Effector memory CD4-positive, alpha-beta T cell (primary cell): ENCODE data around the gene BCCIP.

Source experiments
- DNase-seq, 3 donors: peaks; one replicate each; pipeline ENCODE4 v3.0.0-alpha.2; 2020
- H3K27ac ChIP-seq: 2 replicates; pipeline ENCODE4 v1.7.0; 2013; ENCODE audit warnings: mild to moderate bottlenecking, low read length, moderate library complexity; ENCODE audit not compliant: insufficient read depth, poor library complexity, severe bottlenecking
- H3K27me3 ChIP-seq: replicated peaks from 2 replicates; pipeline ENCODE4 v1.7.0; 2013; ENCODE audit warnings: mild to moderate bottlenecking, low read length; ENCODE audit not compliant: insufficient read depth, control insufficient read depth, poor library complexity, severe bottlenecking
- H3K36me3 ChIP-seq: 2 replicates; pipeline ENCODE4 v1.7.0; 2013; ENCODE audit warnings: mild to moderate bottlenecking, low read length, moderate library complexity; ENCODE audit not compliant: control insufficient read depth, insufficient read depth
- H3K4me1 ChIP-seq: 2 replicates; pipeline ENCODE4 v1.7.0; 2013; ENCODE audit warnings: low read length, mild to moderate bottlenecking; ENCODE audit not compliant: control insufficient read depth, insufficient read depth, poor library complexity, severe bottlenecking
- H3K4me3 ChIP-seq: 2 replicates; pipeline ENCODE4 v1.7.0; 2013; ENCODE audit warnings: low read length, low read depth, mild to moderate bottlenecking; ENCODE audit not compliant: insufficient read depth, poor library complexity, severe bottlenecking
- H3K9me3 ChIP-seq: 2 replicates; pipeline ENCODE4 v1.7.0; 2013; ENCODE audit warnings: mild to moderate bottlenecking, low read length, moderate library complexity; ENCODE audit not compliant: control insufficient read depth
- total RNA-seq, 3 donors: gene quantifications; one replicate each; lab custom pipeline; 2026; lab: John Stamatoyannopoulos, UW

BCCIP gene
- 25.0 to 37.3 (median 36.4) reads per million in 3 donors for total RNA-seq

- Histone ChIP-seq H3K36me3 (peaks cover 13% of the 10 kb centered on the region), H3K4me3 (peak within 1 kb of the TSS; percentile 76), H3K9me3 (no peaks in the 10 kb centered on the region), H3K27me3 (no peaks in the 10 kb centered on the region), H3K4me1 (peaks cover 11% of the 10 kb centered on the region), H3K27ac (peak within 1 kb of the TSS; percentile 94)
- peak; percentile 82 to 90 (median 82) for DNase-seq
Measured at GRCh38 chr10:125822878-125823662, at the start of gene BCCIP, which contains the start of gene UROS. Gene BCCIP (plus strand): TSS chr10:125823546. CDS start chr10:125823558, 12 bp downstream. Gene UROS (minus strand): TSS chr10:125823258. CDS start chr10:125816499, 6,759 bp downstream.

- Histone ChIP-seq H3K9me3 (no peaks in the 10 kb centered on the region), H3K27ac (no peak overlapping the region), H3K4me1 (no peaks in the 10 kb centered on the region), H3K4me3 (no peak overlapping the region), H3K36me3 (no peaks in the 10 kb centered on the region), H3K27me3 (no peaks in the 10 kb centered on the region)
- DNase-seq, result no peak
Measured at GRCh38 chr10:125773687-125774543, 49.4 kb upstream of the BCCIP start.

- Histone ChIP-seq H3K9me3 (no peaks in the 10 kb centered on the region), H3K27ac (no peak overlapping the region), H3K4me1 (no peaks in the 10 kb centered on the region), H3K36me3 (no peaks in the 10 kb centered on the region), H3K4me3 (no peak overlapping the region), H3K27me3 (no peaks in the 10 kb centered on the region)
- no peak for DNase-seq
Measured at GRCh38 chr10:125774581-125775191, 48.7 kb upstream of the BCCIP start.

- no peak for DNase-seq
- H3K4me3 ChIP-seq, result no peak within 1 kb of the TSS
Measured at GRCh38 chr10:125775491-125776106, 47.7 kb upstream of the BCCIP start, which contains the start of gene MMP21. Gene MMP21 (minus strand): TSS chr10:125775821. CDS start chr10:125775821, 0 bp downstream.

GRCh38 chr10:125777806-125778205, 45.5 kb upstream of the BCCIP start:
- no peaks in the 10 kb centered on the region for H3K9me3 ChIP-seq
- no peak overlapping the region for H3K27ac ChIP-seq
- H3K4me3 ChIP-seq, result no peak overlapping the region
- H3K36me3 ChIP-seq, result no peaks in the 10 kb centered on the region
- DNase-seq, result no peak
- H3K27me3 ChIP-seq, result no peaks in the 10 kb centered on the region
- H3K4me1 ChIP-seq, result no peaks in the 10 kb centered on the region

More at GRCh38 chr10:125775491-125776106, 47.7 kb upstream of the BCCIP start, which contains the start of gene MMP21:
- no peaks in the 10 kb centered on the region for H3K36me3 ChIP-seq
- no peaks in the 10 kb centered on the region for H3K9me3 ChIP-seq
- H3K27ac ChIP-seq, result no peak within 1 kb of the TSS
- H3K27me3 ChIP-seq, result no peaks in the 10 kb centered on the region
- no peaks in the 10 kb centered on the region for H3K4me1 ChIP-seq

- H3K4me3 ChIP-seq, result no peak overlapping the region
- no peaks in the 10 kb centered on the region for H3K27me3 ChIP-seq
- no peaks in the 10 kb centered on the region for H3K36me3 ChIP-seq
- DNase-seq, result no peak
- H3K9me3 ChIP-seq, result no peaks in the 10 kb centered on the region
- no peak overlapping the region for H3K27ac ChIP-seq
- H3K4me1 ChIP-seq, result no peaks in the 10 kb centered on the region
Measured at GRCh38 chr10:125778556-125778955, 44.8 kb upstream of the BCCIP start.

- Histone ChIP-seq H3K36me3 (no peaks in the 10 kb centered on the region), H3K27me3 (no peaks in the 10 kb centered on the region), H3K4me1 (no peaks in the 10 kb centered on the region), H3K27ac (no peak overlapping the region), H3K4me3 (no peak overlapping the region), H3K9me3 (no peaks in the 10 kb centered on the region)
- DNase-seq, result no peak
Measured at GRCh38 chr10:125779403-125780327, 43.7 kb upstream of the BCCIP start.

- Histone ChIP-seq H3K4me1 (no peaks in the 10 kb centered on the region), H3K36me3 (no peaks in the 10 kb centered on the region), H3K9me3 (no peaks in the 10 kb centered on the region), H3K27me3 (no peaks in the 10 kb centered on the region), H3K4me3 (no peak overlapping the region), H3K27ac (no peak overlapping the region)
- DNase-seq, result no peak
Measured at GRCh38 chr10:125781374-125781773, 42.0 kb upstream of the BCCIP start.

- no peak overlapping the region for H3K27ac ChIP-seq
- no peaks in the 10 kb centered on the region for H3K9me3 ChIP-seq
- H3K4me1 ChIP-seq, result no peaks in the 10 kb centered on the region
- no peak for DNase-seq
- no peak overlapping the region for H3K4me3 ChIP-seq
- H3K36me3 ChIP-seq, result no peaks in the 10 kb centered on the region
- H3K27me3 ChIP-seq, result no peaks in the 10 kb centered on the region
Measured at GRCh38 chr10:125782054-125782453, 41.3 kb upstream of the BCCIP start.
